ENCODE measurements around the gene ADORA2A.

The ADORA2A gene

GRCh38 chr22:24427500-24428164 is at the start of gene ADORA2A:
ADORA2A (plus strand) TSS chr22:24427599; CDS start chr22:24433405, 5,806 bp downstream.
- no peak for DNase-seq

DNA sequence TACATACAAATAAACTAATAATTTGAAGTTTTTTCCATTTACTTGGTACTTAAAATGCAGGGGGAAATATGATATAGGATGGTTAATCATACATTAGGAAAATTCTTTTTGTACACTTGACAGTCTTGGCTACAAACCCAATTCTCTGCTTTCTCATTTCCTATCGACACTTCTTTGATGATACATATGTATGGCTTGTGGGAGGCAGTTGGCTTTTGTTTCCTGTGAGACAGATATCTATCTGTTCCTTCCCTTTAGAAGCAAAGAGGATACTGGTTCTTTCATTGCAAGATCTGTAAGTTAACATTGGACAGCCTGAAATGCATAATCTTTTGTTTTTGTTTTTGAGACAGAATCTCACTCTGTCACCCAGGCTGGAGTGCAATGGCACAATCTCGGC is 47.9 kb upstream of the ADORA2A start:
- DNase-seq, result no peak

DNA sequence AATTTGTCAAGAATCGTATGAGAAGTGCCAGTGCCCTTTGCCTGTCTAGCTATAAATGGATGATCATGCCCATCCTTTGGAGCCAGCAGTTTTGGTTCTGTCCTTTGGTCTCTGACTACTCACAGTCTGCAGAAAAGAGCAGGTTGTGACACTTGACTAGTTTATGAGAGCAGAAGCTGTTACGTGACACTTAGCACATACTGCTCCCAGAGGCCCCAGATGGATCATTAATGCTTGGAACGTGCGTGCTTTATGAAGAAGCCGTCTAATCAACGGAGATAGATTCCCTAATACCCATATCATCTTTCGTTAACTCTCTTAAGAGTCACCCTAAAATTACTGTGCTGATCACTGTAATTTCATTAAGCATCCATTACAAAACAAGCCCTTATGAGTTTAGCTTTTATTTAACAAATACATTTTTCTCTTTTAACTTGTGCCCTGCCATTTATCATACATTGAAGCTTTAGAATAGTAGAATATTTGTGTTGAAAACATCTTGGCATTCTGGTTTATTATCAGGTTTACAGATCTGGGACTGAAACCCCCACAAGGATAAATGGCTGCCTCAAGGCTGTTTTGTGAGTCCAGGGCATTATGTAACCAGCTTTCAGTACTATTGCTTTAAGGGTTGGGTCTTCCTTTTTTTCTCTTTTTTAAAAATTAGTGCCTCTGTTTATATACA is 47.0 kb upstream of the ADORA2A start:
- DNase-seq, result no peak

DNA sequence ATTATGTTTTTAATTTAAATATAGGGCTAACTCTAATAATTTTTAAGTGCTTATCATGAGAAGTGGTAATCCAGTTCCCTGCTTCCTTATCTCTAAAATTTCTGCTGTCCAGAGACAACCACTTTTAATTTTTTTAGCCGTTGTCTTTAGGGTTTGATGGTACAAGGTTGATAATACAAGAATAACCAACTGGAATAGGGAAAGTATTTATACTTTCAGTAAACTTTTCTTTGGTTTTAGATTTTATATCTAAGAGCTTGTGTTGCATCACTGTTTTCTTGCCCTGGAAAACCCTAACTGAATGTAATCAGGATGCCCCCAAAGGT is 46.5 kb upstream of the ADORA2A start:
- DNase-seq, result no peak

- DNase-seq, result no peak
Observed at GRCh38 chr22:24383061-24383460, 44.3 kb upstream of the ADORA2A start.

DNA sequence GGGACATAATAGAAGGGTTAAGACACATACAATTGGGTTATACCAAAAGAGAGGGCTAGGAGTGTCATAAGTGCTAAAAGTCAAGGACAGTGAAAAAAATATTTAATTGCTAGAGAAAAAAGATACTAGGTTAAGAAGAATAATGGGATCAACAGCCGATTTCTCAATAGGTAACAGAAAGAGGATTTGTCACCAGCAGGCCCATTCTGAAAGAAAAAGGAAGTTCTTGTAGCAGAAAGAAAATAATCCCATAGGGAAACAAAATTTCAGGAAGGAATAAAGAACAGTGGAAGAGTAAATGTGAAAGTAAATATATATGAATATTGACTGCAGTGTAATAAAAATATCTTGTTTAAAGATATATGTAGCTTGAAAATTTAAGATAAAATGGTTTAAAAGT is 43.3 kb upstream of the ADORA2A start:
- DNase-seq, result no peak

- no peak for DNase-seq
Observed at GRCh38 chr22:24386937-24387471, 40.4 kb upstream of the ADORA2A start.

- no peak for DNase-seq
Observed at GRCh38 chr22:24389680-24390079, 37.7 kb upstream of the ADORA2A start.

DNA sequence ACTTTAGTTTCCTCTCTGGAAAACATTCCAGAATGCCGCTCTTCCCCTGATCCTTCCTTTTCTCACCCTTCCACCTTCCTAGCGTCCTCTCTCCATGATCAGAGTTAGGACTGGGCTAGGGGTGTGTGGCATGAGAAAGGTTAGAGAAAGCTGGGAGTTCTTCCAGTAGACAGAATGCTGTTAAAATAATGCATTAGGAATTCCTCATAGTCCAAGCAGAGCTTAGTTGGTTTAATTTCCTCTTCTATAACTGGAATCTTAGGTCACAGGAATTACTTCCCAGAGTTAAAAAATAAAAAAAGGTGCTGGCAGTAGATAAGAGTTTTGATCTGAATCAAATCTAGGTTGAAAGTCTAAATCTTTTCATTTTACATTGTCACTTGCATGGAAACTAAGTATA is 37.2 kb upstream of the ADORA2A start:
- DNase-seq, result no peak

GRCh38 chr22:24390576-24390975 is 36.8 kb upstream of the ADORA2A start:
- no peak for DNase-seq

- no peak for DNase-seq
Observed at GRCh38 chr22:24391836-24392217, 35.6 kb upstream of the ADORA2A start.

GRCh38 chr22:24392218-24392931 is 35.0 kb upstream of the ADORA2A start:
- peak; percentile 33 for DNase-seq

GRCh38 chr22:24393012-24393559 is 34.3 kb upstream of the ADORA2A start:
- DNase-seq, result no peak

DNA sequence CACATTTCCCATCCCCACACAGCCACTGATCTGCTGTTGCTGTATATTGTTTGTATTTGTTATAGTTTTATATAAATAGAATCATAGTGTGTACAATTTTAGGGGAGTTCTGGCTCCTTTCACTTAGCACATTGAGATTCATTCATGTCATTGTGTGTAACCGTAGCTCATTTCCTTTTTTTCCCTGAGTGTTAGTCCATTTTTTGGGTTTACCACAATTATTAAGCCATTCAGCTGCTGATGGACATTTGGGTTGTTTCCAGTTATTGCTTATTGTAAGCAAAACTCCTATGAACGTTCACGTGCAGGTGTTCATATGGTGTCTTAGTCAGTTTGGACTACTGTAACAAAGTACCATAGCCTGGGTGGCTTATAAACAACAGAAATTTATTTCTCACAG is 33.6 kb upstream of the ADORA2A start:
- no peak for DNase-seq

DNA sequence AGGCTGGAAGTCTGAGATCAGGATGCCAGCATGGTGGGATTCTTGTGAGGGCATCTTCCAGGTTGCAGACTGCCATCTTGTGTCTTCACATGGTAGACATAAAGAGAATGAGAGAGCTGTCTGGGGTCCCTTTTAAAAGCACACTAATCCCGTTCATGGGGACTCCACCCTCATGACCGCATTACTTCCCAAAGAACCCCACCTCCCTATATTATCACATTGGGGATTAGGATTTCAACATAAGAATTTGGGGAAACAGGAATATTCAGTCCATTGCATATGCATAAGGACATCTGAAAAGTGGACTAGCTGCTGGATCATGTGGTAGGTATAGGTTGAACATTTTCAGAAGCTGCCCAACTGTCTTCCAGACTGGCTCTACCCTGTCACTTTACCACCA is 33.1 kb upstream of the ADORA2A start:
- DNase-seq, result no peak

DNA sequence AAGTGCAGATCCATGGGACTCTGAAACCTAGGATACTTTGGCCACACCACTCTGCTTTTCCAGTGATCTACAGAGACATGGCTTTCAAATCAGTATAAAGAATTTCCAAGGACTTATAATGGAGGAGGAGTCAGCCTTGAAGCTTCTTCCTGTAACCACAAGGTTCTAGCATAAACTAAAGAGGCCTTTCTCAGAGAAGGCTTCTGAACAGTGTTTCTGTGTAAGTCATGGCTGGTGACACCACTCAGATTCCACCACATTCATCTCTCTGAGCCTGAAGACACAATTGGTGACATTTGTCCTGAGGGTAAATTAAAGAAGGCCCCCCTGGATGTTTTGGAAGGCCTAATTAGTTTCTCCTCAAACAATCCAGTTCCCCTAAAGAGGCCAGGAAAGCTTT is 29.0 kb upstream of the ADORA2A start:
- no peak for DNase-seq

DNA sequence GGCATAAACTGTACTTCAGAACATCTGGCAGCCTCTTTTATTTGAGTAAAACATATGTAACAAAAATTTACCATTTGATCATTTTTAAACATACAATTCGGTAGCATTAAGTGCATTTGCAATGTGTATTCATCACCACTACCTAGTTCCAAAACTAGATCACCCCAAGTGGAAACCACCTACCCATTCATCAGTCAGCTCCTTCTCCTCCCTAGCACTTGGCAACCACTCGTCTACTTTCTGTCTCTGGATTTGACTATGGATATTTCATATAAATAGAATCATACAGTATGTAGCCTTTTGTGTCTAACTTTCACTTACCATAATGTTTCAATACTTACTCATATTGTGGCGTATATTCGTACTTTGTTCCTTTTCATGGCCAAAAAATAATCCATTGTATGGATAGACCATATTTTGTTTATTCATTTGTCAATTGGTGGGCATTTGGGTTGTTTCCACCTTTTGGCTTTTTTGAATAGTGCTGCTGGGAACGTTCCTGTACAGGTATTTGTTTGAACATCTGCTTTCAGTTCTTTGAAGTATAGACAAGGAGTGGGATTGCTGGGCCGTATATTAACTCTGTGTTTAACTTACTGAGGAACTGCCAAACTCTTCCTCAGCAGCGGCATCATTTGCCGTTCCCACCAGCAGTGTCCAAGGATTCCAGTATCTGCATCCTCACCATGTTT is 27.2 kb upstream of the ADORA2A start:
- DNase-seq, result no peak

- DNase-seq, result no peak
Observed at GRCh38 chr22:24400726-24401596, 26.4 kb upstream of the ADORA2A start.

GRCh38 chr22:24401931-24402367 is 25.4 kb upstream of the ADORA2A start:
- no peak for DNase-seq

DNA sequence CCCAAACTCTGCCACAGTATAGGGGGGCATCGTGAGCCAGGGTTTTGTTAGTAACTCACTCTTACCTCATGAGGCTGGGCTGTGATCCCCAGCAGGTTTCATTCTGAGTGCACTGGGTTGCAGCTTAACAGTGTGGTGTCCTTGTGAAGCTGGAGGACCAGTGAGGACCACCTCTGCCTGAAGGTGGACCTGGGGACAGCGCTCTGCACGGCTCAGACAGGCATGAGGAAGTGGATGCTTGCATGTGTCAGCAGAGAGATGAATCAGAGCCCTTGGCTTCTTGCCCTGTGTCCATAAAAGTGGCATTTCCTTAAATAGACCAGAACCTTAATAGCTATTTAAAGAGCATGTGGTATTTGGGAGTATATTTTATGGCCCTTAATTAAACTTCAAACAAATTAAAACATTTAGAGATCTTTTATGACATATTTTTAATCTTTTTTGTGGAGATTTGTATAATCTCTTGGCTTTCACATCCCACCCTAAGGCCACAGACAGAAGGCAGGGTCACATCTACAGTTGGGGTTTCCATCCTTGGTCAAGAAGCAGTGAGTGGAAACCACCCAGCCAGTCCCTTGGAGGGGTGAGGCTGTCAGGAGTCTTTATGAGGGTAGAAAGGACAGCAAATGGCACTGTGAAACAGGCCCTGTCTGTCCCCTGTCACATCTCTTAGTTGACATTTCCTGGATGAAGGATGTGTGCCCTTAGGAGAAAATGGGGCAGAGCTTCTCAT is 24.8 kb upstream of the ADORA2A start:
- peak; percentile 58 for DNase-seq

DNA sequence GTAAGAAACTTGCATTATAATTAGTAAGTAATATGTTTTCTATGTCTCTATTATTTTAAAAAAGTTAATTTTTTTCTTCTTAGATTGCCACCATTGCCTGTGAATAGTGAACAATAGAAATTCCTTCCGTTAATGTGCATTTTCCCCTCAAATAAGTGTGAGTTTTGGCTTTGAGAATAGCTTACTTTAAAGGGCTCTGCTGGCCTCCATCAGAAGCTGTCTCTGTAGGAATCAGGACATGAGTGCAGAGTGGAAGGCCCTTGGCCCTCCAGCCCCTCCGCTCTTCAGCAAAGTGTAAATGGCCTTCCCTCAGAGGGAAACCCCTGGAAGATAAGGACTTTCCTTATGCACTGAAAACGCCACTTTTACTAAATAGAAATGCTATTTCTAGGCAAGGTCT is 24.1 kb upstream of the ADORA2A start:
- DNase-seq, result no peak

Measured in COR-L47 (cell line).